Measurements from ENCODE around the gene PIGZ.

PIGZ gene

GRCh38 chr3:196983186-196983585 lies 14.6 kb upstream of the PIGZ start:
- no peak for DNase-seq (ENCODE audit: low read depth in 2 of 2)

GRCh38 chr3:196981657-196982056 lies 13.0 kb upstream of the PIGZ start:
- no peak for DNase-seq (ENCODE audit: low read depth in 2 of 2)

GRCh38 chr3:196979545-196979944 lies 10.9 kb upstream of the PIGZ start:
- no peak for DNase-seq (ENCODE audit: low read depth in 2 of 2)

- DNase-seq (ENCODE audit: low read depth in 2 of 2), result no peak
Measured at GRCh38 chr3:196976941-196977340, 8.3 kb upstream of the PIGZ start.

- no peak for DNase-seq (ENCODE audit: low read depth in 2 of 2)
Measured at GRCh38 chr3:196975349-196975748, 6.7 kb upstream of the PIGZ start.

GRCh38 chr3:196974661-196975060 lies 6.0 kb upstream of the PIGZ start:
- no peak for DNase-seq (ENCODE audit: low read depth in 2 of 2)

DNA sequence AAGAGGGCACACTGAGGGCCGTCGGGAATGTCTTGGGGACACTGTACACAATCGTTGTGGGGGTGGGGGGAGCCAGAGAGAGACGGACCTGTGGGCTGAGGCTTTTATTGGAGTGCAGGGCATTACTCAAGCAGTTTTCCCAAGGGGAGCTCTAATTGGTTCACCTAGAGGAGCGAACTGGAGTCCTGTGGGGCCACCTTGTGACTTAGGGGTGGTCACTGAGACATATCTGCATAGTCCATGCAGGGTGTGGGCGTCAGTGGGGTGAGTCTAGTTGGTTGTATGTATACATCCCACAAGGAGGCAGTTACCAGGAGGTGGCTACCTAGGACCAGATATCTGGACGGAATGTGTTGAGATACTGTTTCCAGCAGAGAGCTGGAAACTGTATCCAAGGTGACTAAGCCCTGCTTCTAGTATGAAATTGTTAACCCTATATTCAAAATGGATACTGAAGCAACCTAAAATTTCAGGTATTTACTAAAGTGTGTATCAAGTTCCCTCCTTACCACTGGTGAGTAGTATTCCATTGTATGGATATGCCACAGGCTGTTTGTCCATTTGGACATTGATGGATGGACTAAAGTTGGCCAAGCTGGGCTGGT lies 2.6 kb upstream of the PIGZ start:
- no peak for DNase-seq (ENCODE audit: low read depth in 2 of 2)

DNA sequence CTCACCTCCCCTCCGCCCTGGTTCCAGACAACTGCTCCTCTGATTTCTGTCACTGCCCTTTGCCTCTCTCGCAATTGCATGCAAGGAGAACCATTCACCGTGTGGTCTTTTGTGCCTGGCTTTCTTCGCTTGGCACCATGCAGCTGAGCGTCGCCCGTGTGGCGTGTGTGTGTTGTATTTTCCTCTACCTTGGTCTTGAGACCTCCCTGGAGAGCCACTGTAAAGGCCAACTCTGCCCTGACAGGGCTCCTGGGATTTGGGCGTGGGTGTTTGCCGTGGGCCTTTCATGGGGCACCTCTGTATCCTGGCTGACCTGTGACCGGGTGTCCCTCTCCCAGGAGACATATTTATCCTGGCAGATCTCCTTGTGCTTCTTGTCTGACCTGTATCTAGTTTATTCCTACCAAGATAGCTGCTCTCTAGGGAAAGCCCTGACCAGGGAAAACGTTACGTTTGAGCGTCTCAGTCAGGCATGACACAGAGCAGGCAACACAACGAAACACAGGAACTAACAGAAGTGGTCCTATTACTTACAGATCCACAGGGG lies 2.0 kb upstream of the PIGZ start:
- DNase-seq (ENCODE audit: low read depth in 2 of 2), result no peak

GRCh38 chr3:196969660-196970546 lies 1.3 kb upstream of the PIGZ start:
- DNase-seq (ENCODE audit: low read depth in 2 of 2), result peak; percentile 56 to 73

GRCh38 chr3:196969134-196969659 lies 564 bp upstream of the PIGZ start:
- DNase-seq (ENCODE audit: low read depth in 2 of 2), result peak; percentile 20 to 45

- DNase-seq (ENCODE audit: low read depth in 2 of 2), result no peak
Measured at GRCh38 chr3:196967412-196968232, 1.0 kb downstream of the PIGZ start.

GRCh38 chr3:196966526-196967401 lies 1.9 kb downstream of the PIGZ start:
- no peak for DNase-seq (ENCODE audit: low read depth in 2 of 2)

DNA sequence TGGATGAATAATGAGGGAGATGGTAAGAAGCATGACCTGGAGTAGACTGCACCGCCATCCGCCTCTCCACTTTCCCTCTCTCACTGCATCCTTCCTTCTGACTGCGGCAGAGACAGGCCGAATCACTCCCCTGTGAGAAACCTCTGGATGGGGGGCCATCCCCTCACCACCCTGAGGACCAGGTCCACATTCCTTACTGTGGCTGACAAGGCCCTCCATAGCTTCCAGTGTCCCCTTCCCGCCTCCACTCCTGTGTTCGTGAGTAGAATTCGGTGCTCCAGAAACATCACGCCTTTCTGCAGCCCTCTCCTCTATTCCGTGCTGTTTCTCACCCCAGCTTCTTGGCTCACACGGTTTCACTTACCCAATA lies 2.8 kb downstream of the PIGZ start:
- no peak for DNase-seq (ENCODE audit: low read depth in 2 of 2)

GRCh38 chr3:196965112-196965803 lies 3.4 kb downstream of the PIGZ start:
- no peak for DNase-seq (ENCODE audit: low read depth in 2 of 2)

DNA sequence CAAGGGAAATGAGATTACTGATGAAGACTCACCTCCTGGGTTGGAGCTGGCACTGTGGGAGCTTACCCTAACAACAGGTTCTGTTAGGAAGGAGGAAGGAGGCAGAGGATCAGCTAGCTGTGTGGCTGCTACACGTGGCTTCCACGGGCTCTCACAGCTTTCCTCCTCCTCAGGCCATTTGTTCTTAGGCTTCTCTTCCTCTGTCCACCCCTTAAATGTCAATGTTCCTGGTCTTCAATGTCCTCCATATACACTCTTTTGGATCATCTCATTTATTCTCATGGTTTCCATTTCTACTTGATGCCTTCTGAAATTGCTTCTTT lies 5.0 kb downstream of the PIGZ start:
- no peak for DNase-seq (ENCODE audit: low read depth in 2 of 2)

- DNase-seq (ENCODE audit: low read depth in 2 of 2), result no peak
Measured at GRCh38 chr3:196962930-196963630, 5.6 kb downstream of the PIGZ start.

DNA sequence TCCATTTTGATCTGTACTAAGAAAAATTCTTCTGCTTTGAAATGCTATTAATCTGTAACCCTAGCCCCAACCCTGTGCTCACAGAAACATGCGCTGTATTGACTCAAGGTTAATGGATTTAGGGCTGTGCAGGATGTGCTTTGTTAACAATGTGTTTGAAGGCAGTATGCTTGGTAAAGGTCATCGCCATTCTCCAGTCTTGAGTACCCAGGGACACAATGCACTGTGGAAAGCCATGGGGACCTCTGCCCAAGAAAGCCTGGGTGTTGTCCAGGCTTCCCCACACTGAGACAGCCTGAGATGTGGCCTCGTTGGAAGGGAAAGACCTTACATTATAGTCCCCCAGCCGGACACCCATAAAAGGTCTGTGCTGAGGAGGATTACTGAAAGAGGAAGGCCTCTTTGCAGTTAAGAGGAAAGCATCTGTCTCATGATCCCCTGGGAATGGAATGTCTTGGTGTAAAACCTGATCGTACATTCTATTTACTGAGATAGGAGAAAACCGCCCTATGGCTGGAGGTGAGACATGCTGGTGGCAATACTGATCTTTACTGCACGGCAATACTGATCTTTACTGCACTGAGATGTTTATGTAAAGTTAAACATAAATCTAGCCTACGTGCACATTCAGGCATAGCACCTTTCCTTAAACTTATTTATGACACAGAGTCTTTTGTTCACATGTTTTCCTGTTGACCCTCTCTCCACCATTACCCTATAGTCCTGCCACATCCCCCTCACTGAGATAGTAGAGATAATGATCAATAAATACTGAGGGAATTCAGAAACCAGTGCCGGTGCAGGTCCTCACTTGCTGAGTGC lies 6.3 kb downstream of the PIGZ start:
- DNase-seq (ENCODE audit: low read depth in 2 of 2), result no peak

DNA sequence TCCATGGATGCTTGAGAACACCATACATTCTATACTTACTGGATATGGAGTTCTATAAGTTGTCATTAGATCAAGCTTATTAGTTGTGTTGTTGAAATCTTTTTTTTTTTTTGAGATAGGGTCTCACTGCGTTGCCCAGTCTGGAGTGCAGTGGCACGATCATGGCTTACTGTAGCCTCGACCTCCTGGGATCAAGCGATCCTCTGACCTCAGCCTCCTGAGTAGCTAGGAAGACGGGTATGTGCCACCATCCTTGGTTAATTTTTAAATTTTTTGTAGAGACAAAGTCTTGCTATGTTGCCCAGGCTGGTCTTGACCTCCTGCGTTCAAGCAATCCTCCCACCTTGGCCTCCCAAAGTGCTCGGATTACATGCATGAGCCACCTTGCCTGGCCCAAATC lies 13.8 kb downstream of the PIGZ start:
- DNase-seq (ENCODE audit: low read depth in 2 of 2), result no peak

DNA sequence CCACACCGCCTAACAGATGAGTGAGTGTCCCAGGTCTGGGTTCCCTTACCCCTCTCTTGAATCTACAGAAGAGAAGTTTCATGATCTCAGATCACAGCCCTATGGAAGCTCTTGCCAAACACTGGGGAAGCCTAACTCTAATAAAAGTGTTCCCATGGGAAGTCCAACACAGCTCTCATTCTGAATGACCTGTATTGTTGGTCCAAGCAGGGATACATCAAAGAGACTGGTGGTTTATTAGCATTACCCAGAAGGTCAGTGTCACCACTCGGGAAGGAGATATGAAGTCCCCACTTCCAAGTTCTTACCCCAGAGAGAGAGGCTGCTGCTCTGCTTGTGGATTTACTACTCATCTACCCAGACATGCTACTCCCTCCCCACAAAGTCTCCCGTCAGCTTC lies 17.3 kb downstream of the PIGZ start:
- DNase-seq (ENCODE audit: low read depth in 2 of 2), result no peak

All from stimulated activated CD4-positive, alpha-beta T cell treated with anti-CD3 and anti-CD28 coated beads, Interleukin-1b, Interleukin-23, amount 100 ng/mL, for 4 hours (primary cell).